ENCODE results near the gene CHAT. TPM values are rescaled to one million over a fixed set of nuclear protein-coding genes. Genes with fewer than 3 reads are reported as not detected.

Gene CHAT
- total and polyA plus RNA-seq, 8 donors, result 0.28 TPM; not detected in 7

GRCh38 chr10:49700211-49700610, 86.4 kb downstream of the CHAT start:
- Histone ChIP-seq H3K27ac (no peak overlapping the region), H3K4me1 (no peaks in the 10 kb centered on the region), H3K9me3 (no peaks in the 10 kb centered on the region), H3K27me3 (no peaks in the 10 kb centered on the region), H3K36me3 (no peaks in the 10 kb centered on the region), H3K4me3 (no peak overlapping the region)
- TF ChIP-seq, protein P1, sequence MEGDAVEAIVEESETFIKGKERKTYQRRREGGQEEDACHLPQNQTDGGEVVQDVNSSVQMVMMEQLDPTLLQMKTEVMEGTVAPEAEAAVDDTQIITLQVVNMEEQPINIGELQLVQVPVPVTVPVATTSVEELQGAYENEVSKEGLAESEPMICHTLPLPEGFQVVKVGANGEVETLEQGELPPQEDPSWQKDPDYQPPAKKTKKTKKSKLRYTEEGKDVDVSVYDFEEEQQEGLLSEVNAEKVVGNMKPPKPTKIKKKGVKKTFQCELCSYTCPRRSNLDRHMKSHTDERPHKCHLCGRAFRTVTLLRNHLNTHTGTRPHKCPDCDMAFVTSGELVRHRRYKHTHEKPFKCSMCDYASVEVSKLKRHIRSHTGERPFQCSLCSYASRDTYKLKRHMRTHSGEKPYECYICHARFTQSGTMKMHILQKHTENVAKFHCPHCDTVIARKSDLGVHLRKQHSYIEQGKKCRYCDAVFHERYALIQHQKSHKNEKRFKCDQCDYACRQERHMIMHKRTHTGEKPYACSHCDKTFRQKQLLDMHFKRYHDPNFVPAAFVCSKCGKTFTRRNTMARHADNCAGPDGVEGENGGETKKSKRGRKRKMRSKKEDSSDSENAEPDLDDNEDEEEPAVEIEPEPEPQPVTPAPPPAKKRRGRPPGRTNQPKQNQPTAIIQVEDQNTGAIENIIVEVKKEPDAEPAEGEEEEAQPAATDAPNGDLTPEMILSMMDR (IDR thresholded peaks at IDR 0.05), result no peak
- ATAC-seq (no peak), DNase-seq (no peak), FAIRE-seq (no peak)
- intact Hi-C loops (cut with DNase I), result no loop called here
- WGBS, 2 donors, result 79% methylated on average over 3 of the region's 3 CpGs

DNA sequence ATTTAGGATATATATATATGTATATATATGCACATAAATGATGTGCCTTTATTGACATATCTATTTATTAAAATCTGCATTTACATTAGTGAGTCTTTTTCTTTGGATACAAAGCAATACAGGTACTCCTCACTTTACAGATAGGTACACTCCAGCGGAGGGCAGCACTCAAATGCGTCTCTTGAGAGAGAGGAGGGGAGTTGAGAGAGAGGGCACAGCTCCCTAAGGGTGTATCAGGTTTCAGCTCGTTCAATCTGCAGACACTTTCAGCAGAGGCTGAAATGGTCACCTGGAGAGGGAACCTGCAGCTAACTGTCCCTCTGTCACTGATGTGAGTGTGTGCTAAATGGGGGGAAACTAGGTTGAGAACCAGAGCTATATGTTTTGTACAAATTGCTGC, 87.2 kb downstream of the CHAT start:
- 8 to 9% methylated on average over 3 of the region's 3 CpGs for WGBS, 2 donors
- TF ChIP-seq, protein P1 (IDR thresholded peaks at IDR 0.05), result no peak
- intact Hi-C loops (cut with DNase I), result no loop called here
- no peak for FAIRE-seq
- Histone ChIP-seq H3K4me1 (no peaks in the 10 kb centered on the region), H3K27me3 (no peaks in the 10 kb centered on the region), H3K9me3 (no peaks in the 10 kb centered on the region), H3K4me3 (no peak overlapping the region), H3K36me3 (no peaks in the 10 kb centered on the region), H3K27ac (no peak overlapping the region)
- no peak for DNase-seq
- ATAC-seq, result no peak

DNA sequence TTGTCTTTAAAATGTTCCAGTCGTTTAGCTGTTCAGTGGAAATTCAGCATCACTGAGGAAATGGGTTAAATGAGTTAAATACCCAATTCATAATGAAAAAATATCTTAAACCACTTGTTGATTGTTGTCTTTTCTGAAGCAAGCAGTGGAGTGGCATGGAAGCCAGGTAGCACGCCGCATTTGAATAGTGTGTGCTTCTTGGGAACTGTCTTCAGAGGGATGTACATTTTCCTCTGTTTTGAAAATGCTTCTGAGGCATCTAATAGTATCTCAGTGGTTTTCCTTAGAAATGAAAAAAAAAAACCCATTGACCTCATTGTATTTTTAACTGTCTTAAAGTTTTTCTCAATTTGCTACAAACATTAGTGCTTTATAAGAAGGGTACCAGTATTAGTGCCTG, 93.7 kb downstream of the CHAT start:
- Histone ChIP-seq H3K36me3 (no peaks in the 10 kb centered on the region), H3K9me3 (no peaks in the 10 kb centered on the region), H3K4me1 (no peaks in the 10 kb centered on the region), H3K27me3 (no peaks in the 10 kb centered on the region), H3K27ac (no peak overlapping the region), H3K4me3 (no peak overlapping the region)
- ATAC-seq (no peak), DNase-seq (no peak), FAIRE-seq (no peak)
- 50 to 72% methylated on average over 3 of the region's 3 CpGs for WGBS, 2 donors
- TF ChIP-seq, protein P1 (IDR thresholded peaks at IDR 0.05), result no peak
- intact Hi-C loops (cut with DNase I), result no loop called here

DNA sequence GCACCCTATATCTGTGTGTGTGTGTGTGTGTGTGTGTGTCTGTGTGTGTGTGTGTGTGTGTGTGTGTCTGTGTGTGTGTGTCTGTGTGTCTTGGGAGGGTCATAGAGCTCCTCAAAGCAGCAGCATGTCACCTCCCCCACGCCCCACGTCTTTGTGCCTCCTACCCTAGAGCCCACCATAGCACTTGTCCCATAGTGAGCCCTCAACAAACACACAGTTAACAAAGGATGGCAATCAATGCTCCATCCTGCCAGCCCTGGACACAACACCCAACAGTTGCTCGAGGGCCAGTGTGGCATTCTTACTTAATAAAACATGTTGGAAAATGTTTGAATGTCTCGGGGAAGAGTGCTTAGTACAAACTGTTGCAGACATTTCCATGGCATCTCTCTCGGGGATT, 96.1 kb downstream of the CHAT start:
- no peak for ATAC-seq
- Histone ChIP-seq H3K4me1 (no peaks in the 10 kb centered on the region), H3K9me3 (no peaks in the 10 kb centered on the region), H3K4me3 (no peak overlapping the region), H3K27ac (no peak overlapping the region), H3K27me3 (no peaks in the 10 kb centered on the region), H3K36me3 (no peaks in the 10 kb centered on the region)
- intact Hi-C loops (cut with DNase I), result no loop called here
- DNase-seq, result no peak
- TF ChIP-seq, protein P1 (IDR thresholded peaks at IDR 0.05), result no peak
- FAIRE-seq, result no peak
- WGBS, 2 donors, result 47 to 49% methylated on average over 5 of the region's 5 CpGs

GRCh38 chr10:49710966-49711365, 97.1 kb downstream of the CHAT start:
- no peaks in the 10 kb centered on the region for H3K27me3 ChIP-seq
- ATAC-seq (no peak), DNase-seq (no peak), FAIRE-seq (no peak)
- H3K9me3 ChIP-seq, result no peaks in the 10 kb centered on the region
- intact Hi-C loops (cut with DNase I), result no loop called here
- TF ChIP-seq, protein P1 (IDR thresholded peaks at IDR 0.05), result no peak
- H3K27ac ChIP-seq, result no peak overlapping the region
- WGBS, 2 donors, result 59 to 64% methylated on average over 6 of the region's 6 CpGs
- no peak overlapping the region for H3K4me3 ChIP-seq
- H3K36me3 ChIP-seq, result no peaks in the 10 kb centered on the region
- no peaks in the 10 kb centered on the region for H3K4me1 ChIP-seq

Data from pancreas (tissue), 10 donors.